GM12872 (cell line): ENCODE results near the gene PIP5K1B.

Source experiments
- CTCF ChIP-seq: IDR thresholded peaks from 3 replicates; pipeline ENCODE4 v1.5.1; 2011; ENCODE audit warnings: low read depth, mild to moderate bottlenecking, low read length, moderate library complexity; ENCODE audit not compliant: insufficient read depth

Gene PIP5K1B

GRCh38 chr9:68800836-68801235 lies 95.8 kb downstream of the PIP5K1B start:
- no peak for TF ChIP-seq CTCF

- TF ChIP-seq CTCF = no peak
These were observed 97.5 kb downstream of the PIP5K1B start for GRCh38 chr9:68802525-68803015.

- TF ChIP-seq CTCF = no peak
These were observed 100.2 kb downstream of the PIP5K1B start for GRCh38 chr9:68804911-68805889.

GRCh38 chr9:68805890-68806517 lies 101.0 kb downstream of the PIP5K1B start:
- TF ChIP-seq CTCF = no peak

- TF ChIP-seq CTCF = no peak
These were observed 103.4 kb downstream of the PIP5K1B start for GRCh38 chr9:68808338-68808890.

- no peak for TF ChIP-seq CTCF
These were observed 112.2 kb downstream of the PIP5K1B start for GRCh38 chr9:68817079-68817875.

GRCh38 chr9:68819065-68819464 lies 114.0 kb downstream of the PIP5K1B start:
- no peak for TF ChIP-seq CTCF
